HG02852 (cell line): Measurements from ENCODE around the gene CUEDC1.

Experiments
- ATAC-seq: cut with Tn5 transposase; IDR thresholded peaks from one replicate; pipeline ENCODE4 v1.9.1; 2021; ENCODE audit warnings: mild to moderate bottlenecking, moderate library complexity; ENCODE audit not compliant: unreplicated experiment

CUEDC1 gene

DNA sequence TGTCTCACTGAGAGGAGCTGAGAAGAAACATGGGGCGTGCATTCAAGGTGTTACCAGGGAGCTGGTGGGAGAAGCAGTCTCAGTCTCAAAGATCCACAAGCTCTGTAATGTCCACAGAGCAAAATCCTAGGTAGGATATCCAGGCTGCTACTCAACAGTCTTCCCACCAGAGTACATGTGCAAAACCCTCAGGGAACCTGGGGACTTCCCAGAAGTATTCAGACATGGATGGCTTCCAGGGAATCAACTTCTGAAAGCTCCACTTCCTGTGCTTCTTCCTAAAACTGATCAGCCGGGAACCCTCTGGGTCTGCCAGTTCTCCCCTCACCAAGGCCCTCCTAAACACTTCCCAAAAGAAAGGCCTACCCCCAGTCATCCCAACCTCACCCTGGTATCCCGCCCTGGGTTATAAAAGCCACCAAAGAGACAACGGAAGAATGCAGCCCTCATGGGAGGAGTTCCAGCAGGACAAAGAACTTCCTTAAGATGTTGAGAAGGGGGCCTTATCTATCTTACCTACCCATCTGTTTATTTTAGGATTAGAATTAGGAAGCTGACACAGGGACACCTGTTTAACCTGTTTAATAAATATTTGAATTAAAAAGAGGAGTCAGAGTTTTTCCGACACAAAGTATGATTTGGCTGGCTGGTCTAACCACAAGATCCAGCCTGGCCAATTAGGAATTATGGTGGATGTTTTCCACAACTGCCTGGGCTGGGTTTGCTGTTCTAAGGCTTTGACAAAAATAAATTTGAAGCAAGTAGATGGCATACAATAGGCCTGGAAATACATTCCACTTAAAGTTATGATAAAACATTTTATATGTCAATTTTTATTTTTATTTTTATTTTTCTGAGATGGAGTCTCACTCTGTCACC is 37.0 kb downstream of the CUEDC1 start:
- ATAC-seq: no peak

DNA sequence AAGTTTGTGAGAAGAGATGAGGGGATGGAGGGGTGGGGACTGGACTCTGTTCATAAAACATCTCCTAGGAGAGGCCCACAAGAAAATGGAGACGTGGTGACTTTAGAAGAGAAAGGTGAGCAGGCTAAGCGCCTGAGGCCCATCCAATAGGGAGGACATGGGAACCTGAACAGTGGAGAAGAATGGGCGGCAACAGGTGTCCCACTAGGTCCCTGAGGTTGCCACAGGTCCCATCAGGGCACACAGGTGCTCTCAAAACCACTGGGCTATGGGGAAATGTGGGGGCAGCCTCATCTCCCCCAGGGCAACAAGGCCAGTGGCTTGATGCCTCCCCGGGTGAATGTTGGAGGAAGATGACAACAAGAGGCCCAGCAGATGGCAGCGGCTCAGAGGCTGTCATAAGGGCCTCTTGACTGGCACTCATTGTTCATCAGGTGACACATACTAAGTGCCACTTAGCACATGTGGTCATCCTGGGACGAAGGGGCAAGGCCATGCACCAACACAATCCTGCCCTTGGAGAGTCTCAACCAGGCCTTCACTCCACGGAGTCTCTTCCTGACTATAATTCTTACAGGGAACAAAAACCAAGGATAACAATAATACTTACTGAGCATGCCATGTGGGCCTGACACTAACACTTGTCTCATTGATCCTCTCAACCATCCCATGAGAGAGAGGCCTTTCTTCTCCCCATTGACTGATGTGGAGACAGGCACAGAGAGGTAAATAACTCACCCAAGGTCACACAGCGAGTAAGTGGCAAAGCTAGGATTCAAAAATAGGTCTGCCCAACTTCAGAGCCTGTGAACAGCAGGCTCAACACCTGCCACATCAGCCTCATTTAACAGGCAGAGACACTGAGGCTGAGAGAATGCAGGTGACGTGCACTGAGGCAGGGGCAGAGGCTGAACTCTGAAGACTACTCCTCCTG is 38.0 kb downstream of the CUEDC1 start:
- ATAC-seq: no peak

DNA sequence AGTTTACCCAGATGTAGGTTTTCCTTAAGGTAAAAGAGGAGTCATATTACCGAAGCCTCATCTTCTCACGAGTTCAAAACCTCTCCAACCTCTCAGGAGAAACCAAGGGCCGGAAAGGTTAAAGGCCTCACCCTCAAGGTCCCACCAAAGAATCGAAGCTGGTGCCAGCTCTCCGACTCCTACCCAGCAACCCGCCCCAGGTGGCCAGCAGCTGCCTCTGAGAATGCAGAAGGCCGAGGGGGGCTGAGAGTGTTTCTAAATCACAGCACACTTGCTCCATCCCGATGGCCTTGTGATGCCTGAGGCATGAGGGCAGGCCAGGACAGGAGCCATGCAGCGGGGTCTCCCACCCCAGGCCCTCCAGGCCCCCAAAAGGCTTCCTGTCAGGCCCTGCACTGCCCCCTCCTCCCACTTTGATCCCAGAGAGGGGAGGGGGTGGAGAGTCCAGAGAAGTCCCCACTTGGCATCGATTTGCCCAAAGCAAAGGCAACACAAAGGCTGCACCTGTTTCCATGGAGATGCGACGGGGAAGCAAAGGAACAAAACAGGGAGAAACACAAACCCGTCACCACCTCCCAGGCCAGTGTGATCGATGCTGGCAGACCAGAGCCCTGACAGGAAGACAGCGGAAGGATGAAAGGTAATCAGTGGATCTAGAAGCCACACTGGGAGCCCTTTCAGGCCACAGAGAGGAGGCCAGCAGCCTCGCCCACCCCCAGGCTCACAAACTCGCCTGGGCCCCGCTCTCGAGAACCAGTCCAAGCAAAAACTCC is 39.0 kb downstream of the CUEDC1 start:
- no peak for ATAC-seq

DNA sequence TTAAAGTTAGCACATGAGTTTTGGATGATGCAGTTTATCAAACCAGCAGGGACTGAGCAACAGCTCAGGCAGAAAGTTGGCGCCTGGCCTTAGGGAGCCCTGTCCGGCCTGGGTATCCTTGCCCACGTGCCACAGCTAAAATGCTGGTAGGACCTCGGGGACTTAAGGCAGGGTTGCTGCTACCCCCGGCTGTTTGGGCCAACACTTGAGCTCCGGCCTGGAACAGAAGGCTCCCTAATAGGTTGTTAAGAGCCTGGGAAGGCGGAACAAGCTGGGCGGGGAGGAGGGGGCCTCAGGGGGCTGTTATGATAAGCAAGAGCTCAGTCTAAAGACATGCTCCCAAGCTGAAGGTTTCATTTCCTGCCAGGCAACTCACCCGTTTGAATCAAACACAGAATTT is 39.7 kb downstream of the CUEDC1 start:
- no peak for ATAC-seq

DNA sequence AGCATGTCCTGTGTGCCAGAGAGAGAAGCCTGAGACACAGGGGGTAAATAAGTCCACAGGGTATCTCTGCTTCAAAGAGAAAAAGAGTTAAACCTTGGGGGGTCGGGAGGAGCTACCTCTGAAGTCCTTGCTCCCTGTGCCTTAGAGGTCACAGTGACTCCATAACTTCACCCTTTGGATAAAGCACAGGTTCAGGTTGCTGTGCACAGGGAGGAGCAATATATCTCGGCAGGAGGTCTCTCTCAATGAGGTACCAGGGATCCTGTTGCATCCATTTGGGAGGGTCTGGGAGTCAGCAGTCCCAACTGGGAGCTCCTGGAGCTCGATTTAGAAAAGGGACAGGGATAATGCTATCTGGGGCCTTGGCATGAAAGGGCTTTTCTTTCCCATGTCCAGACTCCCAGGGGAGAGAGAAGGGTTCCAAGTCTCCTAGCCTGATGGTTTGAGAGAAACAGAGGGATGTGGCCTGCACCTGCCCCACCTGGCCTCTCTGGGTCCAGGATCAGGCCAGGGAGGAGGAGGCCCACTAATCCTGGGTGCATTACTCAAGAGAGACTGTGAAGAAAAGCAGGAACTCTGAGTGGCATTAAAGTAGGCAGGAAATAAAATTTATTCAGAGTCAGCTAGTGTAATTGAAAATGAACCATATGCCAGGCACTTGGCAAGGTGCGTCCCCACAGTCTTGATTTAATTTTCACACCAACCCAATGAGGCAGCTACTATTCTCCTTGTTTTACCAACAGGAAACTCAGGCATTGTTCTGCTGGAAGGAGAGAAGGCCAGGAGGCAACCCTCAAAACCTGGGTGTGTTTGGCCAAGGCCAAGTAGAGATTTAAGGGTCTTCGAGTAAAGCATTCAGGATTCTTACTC is 40.7 kb downstream of the CUEDC1 start:
- no peak for ATAC-seq

DNA sequence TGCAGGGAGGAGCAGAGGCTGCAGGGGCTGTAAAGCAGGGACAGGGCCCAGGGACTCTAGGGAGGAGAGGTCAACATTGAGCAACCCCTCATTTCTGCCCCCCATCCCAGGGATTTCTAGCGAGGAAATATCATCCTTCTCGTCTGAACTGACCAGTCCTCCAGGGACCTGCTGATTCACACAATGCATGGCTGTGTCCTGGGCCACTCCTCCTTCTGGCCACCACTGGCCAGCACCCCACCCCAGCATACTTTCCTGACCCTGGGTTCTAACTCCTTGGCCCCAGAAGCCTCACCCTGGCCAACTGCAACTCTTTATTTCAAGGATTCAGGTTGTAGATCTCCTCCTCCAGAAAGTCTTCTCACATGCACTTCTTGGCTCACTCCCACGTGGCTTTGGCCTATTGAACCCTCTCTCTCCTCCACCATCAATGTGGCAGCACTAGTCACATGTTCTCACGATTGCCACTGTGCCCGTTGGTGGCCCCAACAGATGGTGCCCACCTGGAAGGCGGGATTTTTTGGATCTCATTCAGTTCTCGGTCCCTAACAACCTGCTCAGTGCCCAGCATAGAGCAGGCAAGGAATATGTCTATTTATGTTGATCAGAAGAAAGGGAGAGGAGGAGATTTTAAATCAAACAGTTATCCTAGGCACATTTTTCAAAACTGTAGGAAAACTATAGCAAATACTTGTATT is 41.5 kb downstream of the CUEDC1 start:
- ATAC-seq: no peak

DNA sequence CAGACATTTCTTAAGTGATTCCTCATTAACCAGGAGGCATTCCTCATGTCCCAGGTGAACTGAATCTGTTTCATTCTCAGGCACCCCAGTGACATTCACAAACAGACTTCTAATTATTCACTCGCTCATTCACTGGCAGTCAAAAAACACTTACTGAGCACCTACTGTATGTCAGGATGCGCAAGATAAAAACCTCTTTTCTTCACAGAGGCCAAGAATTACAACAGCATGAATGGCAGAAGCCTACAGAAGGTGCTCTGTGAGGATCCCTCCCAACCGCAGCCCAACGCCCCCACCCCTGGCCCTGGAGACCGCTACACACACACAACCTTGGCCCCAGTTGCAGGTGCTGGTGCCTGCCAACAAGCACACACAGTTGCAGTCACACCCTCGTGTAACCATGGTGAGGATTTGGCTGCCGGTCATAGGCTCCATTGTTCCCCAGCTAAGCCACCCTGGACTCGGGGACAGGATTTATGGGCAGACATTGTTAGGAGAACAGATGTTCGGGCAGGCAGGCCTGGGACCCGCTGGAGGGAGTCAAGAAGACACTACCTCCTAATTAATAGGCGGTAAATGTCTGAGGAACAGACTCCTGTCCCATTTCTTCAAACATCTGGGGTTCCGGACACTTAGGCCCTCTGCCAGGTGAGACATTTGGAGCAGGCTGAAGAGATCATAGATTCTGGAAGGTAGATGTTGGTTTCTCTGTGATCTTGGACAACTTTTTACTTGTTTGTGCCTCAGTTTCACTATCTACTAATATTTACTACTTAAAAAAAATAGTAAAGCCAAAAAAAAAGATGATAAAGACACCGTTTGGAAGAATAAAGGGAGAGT is 43.2 kb downstream of the CUEDC1 start:
- no peak for ATAC-seq

DNA sequence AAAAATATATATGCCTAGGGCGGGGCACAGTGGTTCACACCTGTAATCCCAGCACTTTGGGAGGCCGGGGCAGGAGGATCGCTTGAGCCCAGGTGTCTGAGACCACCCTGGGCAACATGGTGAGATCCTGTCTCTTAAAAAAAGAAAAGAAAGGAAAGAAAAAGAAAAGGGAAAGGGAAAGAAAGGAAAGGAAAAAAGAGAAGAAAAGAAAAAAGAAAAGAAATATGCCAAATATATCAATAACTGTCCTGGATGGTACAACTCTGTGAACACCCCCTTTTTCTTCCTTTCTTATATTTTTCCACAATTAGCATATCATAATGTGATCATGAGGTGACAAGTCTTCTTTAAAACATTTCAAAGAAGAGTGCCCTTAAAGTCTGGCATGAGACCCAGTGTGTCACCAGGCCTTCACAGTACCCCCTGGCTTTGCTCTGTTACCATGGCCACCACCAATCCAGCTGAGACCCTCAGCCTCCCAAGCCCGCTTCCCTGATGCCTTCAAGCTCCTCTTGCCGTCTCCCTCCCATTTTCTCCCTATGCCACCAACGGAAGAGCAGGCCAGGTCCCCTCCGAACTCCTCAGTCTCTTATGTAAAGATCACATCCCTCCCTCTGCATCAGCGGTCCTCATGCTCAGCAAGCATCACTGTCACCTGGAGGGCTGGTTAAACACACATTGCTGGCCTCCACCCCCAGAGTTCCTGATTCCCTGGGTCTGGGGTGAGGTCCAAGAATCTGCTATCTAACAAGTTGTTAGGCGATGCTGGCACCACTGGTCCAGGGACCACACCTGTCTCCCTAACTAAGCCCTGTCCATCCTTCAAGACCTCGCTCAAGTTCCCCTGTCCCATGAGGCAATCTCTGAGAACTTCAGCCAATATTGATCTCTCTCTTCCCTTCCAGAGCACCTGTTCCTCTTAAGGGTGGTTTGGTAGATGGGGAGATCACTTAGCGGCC is 44.5 kb downstream of the CUEDC1 start:
- no peak for ATAC-seq

DNA sequence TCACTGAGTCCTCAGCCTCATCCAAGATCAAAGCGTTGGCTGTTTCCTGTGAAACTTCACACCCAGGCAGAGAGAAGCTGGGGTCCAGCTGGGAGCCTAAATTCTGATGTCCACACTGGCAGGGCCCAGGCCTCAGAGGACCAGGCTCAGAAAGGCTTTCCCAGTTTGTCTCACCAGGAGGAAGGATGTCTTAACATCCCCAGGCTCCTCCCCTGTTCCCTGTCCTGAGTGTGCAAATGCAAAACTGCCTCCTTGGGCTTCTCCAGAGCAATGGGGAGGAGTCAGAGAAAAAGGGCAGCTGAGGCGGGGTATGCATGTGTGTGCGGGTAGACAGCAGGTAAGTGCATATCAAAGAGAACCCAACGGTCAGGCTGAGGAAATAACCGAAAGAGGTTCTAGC is 45.7 kb downstream of the CUEDC1 start:
- ATAC-seq: no peak

DNA sequence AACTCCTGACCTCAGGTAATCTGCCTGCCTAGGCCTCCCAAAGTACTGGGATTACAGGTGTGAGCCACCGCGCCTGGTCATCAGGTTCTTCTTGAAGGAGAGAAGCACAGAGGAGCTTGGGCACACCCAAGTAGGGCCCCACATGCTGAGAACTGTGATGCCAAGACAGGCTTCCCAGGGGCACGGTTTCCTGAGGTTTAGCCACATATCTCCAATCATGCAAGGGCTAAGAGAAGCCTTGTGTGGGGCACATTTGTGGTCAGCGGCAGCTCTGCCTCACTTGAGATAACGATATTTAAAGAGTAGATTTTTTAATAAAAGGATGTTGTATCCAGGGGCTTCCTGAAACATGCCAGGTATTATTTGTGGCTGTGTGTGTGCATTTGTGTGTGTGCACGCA is 46.9 kb downstream of the CUEDC1 start:
- no peak for ATAC-seq

DNA sequence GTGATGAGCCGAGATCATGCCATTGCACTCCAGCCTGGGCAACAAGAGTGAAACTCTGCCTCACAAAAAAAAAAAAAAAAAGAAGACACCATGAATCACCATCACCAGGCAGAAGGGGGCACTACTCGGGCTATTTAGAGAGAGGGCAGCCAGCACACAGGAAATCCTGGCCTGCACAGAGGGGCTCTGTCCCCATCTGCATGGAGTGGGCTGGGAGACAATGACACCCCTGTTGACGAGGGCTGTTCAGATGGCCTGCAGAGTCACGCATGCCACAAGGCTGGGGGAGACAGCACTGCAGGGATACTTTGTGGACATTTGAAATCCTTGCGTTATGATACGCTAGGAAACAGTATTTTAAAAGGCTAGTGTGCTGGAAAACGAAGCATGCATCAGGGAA is 48.3 kb downstream of the CUEDC1 start:
- no peak for ATAC-seq

DNA sequence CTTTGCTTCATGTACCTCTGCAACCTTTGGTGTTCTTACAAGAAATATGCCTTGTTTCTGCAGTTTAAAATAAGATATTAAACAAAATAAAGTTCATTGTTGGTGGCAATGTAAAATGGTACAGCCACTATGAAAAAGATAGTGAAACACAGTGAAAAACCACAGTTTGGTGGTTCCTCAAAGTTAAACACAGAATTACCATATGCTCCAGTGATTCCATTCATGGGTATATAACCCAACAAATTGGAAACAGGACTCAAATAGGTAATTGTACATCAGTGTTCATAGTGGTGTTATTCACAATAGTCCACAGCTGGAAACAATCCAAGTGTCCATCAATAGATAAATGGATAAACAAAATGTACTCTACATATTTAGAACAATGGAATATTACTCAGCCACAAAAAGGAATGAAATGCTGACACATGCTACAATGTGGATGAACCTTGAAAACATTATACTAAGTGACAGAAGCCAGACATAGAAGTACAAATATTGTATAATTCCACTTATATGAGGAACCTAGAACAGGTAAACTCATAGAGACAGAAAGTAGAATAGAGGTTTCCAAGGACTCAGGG is 49.2 kb downstream of the CUEDC1 start:
- no peak for ATAC-seq

DNA sequence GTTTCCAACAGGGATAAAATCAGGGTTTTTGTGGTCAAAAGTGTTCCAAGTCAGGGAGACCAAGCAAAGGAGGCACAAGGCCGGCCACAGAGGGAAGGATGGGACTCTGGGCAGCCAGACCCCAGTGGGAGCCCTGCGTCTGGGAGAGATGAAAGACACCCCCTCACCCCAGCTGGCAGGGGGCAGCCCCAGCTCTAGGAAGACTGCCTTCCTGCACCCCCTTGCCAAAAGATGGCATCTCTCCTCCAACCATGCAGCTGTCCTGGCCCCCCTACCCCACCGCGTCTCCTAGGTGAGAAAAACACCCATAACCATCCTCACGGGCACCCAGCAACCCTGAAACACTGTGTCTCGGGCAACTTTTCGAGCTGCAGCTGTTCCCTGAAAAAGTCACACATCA is 51.3 kb downstream of the CUEDC1 start:
- ATAC-seq: no peak

DNA sequence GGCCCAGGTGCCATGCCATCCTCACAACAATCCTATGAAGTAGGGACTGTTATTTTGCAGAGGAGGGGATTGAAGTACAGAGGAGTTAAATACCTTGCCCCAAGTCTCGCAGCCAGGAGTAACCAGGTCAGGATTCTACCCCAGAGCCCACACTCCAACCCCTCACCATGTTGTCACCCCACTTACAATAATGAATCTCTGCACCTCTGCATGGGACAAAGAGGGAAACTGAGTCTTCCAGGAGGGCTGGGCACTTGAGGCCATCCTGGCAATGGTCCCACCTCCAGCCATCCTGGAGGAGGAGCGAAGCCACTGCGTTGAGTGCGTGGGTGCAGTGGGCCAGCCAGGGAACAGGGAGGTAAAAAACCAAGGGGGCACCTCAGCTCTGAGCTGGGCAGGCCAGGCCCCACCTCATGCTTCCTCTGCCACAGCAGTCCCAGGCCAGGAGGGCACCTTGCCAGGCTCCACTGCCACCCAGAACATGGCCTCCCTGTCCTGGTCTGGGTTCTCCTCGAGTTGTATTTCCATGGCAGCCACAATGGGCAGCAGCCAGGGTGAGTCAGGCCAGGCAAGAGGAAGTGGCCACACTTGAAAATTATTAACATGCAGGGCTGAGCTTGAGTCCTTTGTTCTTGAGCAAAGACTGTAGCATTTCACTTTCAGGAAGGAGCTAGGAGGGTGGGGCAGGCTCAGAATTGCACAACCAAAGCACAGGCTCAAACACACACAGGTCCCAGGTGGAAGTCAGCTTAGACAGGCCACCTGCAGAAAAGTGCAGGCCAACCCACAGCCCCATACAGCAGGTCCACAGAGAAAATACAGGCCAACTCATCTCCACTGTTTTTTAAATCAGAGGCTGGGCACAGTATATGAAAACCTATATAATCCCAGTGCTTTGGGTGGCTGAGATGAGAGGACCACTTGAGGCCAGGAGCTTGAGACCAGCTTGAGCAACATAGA is 52.1 kb downstream of the CUEDC1 start:
- ATAC-seq: peak; percentile 65

DNA sequence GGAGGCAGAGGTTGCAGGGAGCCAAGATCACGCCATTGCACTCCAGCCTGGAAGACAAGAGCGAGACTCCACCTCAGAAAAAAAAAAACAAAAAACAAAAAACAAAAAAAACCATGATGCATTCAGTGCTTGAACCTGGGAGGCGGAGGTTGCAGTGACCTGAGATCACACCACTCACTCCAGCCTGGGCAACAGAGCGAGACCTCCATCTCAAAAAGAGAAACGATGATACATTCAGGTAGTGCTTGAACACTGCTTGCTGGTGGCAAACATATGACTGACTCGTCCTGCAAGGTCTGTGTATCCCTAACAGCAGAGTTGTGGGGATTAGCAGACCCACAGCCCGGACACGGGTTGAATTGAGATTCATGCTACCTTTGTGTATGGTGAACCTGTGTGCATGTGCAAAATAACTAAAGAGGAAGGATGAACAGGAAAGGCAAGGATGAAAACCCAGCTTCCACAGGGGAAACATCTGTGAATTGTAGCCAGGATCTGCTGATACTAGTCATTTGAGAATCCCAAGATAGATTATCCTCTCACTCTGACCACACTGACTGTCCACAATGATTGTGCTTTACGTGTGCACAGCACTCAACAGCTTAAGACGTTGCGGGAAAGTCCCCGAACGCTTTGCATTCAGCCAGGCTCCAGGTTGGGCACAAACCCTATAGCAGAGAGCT is 53.0 kb downstream of the CUEDC1 start:
- peak; percentile 70 for ATAC-seq
